HG03558 (cell line): Measurements from ENCODE around the gene PRM1.
"Not testable (repeated sequence)": the region's sequence is repeated elsewhere in the genome, so short reads cannot be mapped to it uniquely, and the experiment has no call there.

Experiments
- ATAC-seq: cut with Tn5 transposase; IDR thresholded peaks from one replicate; pipeline ENCODE4 v1.9.1; 2021; ENCODE audit warnings: moderate number of reproducible peaks; ENCODE audit not compliant: unreplicated experiment; ENCODE audit errors: extremely low read depth

The PRM1 gene

DNA sequence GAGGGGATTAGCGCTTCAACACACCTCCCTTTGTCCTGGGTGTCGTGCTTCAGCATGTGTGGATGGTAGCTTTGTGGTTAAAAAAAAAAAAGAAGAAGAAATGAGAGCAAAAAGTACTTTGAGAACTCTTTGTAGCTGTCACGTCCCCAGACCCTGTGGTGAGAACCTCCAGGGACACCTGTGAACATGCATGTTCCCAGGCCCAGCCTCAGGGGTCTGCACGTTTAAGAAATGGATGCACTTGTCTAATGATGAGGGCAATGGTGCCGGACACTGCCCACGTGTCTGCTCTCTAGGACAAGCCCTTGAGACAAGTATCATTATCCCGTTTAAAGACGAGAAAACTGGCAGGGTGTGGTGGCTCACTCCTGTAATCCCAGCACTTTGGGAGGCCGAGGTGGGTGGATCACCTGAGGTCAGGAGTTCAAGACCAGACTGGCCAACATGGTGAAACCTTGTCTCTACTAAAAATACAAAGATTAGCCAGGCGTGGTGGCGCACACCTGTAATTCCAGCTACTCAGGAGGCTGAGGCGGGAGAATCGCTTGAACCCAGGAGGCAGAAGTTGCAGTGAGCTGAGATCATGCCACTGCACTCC lies 17.9 kb upstream of the PRM1 start:
- ATAC-seq, result peak; percentile 43

GRCh38 chr16:11298143-11298900 lies 17.2 kb upstream of the PRM1 start:
- ATAC-seq, result no peak

GRCh38 chr16:11297492-11298142 lies 16.5 kb upstream of the PRM1 start:
- peak; percentile 48 for ATAC-seq

DNA sequence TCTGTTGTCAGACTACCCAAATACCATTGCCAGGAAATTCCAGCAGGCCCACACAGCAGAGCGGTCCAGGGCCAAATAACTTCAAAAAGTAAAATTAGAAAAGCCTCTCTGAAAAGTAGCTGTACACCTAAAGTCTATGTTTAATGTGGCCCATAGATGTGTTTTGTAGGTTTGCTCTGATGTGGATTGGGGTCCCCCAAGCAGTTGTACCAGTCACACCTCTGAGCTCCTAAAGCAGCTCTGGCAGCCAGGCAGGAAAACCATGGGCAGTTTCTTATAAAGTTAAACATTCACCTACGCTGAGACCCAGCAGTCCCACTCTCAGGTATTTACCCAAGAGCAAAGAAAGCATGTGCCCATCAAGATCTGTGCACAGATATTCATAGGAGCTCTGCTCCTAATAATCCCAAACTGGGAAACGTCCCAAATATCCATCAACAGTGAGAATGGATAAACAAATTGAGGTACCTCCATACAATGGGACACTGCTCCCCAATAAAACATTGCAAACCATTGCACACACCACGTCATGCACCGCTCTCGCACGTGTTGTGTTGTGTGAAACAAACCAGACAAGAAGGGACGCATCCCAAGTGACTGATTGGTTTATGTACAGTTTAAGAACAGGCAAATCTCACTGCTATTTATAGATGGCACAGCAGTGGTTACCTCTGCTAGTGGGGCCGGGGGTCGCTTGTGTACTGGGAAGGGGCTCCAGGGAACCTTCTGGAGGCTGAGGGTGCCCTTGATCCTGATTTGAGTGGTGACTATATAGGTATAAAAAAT lies 15.8 kb upstream of the PRM1 start:
- no peak for ATAC-seq

- no peak for ATAC-seq
Observed at GRCh38 chr16:11296351-11296705, 15.2 kb upstream of the PRM1 start.

DNA sequence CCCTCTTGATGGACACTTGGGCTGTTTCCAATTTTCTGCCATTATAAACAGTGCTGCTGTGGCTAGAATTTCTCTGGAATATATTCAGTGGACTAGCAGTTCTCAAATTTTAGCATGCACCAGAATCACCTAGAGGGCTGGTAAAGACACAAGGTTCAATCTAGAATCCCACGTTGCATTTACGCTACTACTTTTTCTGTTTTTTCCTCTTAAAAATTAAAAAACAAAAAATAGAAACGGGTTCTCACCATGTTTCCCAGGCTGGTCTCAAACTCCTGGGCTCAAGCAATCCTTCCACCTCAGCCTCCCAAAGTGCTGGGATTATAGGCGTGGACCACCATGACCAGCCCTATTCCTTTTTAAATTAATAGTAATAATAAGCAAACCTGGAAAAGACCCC lies 14.5 kb upstream of the PRM1 start:
- ATAC-seq, result no peak

DNA sequence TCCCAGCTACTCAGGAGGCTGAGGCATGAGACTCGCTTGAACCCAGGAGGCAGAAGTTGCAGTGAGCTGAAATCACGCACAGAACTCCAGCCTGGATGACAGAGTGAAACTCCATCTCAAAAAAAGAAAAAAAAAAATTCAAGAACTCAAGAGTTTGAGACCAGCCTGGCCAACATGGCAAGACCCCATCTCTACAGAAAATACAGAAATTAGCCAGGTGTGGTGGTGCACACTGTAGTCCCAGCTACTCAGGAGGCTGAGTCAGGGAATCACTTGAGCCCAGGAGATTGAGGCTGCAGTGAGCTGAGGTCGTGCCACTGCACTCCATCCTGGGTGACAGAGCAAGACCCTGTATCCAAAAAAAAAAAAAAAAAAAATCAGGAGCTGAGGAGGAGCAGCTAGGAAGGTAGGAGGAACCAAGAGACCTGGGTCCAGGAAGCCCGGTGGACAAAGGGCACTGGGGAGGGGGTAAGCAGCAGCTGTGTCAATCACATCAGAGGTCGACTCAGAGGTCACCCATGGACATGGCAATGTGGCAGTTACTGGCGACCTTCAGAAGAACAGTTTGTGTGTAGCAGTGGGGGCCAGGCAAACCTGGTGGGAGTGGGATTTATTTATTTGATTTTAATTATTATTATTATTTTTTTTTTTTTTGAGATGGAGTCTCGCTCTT lies 11.1 kb upstream of the PRM1 start:
- ATAC-seq, result no peak

GRCh38 chr16:11291091-11291703 lies 10.1 kb upstream of the PRM1 start:
- no peak for ATAC-seq

DNA sequence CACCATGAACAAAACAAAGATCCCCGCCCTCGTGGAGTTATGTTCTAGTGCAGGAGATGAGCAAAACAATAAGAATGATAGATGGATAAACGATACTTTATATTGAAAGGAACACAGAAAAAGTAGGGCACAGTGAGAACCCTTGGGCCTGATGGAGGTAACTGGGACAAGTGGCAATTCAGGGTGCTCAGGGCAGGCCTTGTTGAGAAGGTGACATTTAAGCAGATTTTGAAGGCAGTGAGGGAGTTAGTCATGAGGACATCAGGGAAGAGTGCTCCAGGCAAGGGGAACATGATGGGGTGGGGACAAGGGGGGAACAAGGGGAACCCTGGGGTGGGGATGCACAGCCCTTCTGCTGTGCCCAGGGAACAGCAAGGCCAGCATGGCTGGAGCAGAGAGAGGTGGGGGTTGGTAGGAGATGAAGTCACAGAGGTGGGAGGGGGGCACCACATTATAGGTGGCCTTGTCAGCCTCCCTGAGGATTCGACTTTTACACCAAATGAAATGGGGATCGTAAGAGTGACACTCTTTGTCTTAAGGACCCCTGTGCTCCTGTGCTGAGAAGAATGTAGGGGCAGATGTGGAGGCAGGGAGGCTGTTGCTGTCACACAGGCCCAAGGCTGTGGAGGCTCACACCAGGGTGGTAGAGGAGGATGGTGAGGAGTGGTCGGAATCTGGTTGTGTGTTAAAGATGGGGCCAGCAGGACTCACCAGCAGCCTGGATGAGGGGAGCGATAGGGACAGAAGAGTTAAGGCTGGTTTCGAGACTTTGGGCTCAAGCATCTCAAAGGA lies 9.2 kb upstream of the PRM1 start:
- ATAC-seq, result no peak

DNA sequence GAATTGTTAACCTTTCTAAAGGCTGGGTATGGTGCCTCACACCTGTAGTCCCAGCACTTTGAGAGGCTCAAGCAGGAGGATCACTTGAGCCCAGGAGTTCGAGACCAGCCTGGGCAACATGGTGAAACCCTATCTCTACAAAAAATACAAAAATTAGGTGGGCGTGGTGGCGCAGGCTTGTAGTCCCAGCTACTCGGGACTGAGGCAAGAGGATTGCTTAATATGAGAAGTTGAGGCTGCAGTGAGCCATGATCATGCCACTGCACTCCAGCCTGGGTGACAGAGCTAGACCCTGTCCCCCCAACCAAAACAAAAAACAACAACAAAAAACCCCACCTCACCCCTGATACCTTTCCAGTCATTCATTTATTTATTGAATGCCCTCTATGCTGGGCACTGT lies 8.6 kb upstream of the PRM1 start:
- ATAC-seq, result not testable (repeated sequence)

DNA sequence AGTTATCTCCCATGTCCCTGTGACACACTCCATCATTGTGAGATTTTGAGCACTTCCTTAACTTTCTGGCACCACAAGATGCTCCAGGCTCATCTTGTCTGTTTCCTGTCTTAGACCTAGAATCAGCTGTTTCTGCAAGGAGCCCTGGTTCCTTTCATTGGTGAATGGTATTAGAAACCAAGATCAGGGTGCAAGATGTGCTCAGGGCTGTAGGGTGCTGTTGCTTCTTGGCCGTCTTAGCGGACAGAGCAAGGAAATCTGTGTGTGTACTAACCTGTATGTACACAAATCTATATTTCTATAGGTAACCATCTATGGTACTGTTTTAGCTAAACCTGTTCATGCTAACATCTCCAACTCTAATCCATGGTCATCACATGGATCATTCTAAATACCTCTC lies 8.1 kb upstream of the PRM1 start:
- no peak for ATAC-seq

DNA sequence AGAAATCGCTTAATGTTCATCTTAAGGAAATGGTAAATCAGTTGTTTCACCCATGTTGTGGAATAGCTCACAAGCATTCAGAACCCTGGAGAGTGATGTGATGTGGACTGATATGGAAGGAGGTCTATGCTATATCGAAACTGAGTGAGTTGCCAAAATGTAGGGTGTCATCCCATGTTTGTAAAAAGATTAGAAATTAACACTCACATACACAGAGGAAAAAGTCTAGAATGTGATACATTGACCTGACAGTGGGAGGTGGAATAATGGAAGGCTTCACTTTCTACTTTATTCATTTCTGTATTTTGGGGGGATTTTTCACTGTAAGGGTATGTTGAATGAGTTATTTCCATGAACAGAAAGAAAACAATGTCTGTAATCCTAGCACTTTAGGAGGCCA lies 4.7 kb upstream of the PRM1 start:
- no peak for ATAC-seq

GRCh38 chr16:11283820-11284248 lies 2.7 kb upstream of the PRM1 start:
- ATAC-seq, result no peak

DNA sequence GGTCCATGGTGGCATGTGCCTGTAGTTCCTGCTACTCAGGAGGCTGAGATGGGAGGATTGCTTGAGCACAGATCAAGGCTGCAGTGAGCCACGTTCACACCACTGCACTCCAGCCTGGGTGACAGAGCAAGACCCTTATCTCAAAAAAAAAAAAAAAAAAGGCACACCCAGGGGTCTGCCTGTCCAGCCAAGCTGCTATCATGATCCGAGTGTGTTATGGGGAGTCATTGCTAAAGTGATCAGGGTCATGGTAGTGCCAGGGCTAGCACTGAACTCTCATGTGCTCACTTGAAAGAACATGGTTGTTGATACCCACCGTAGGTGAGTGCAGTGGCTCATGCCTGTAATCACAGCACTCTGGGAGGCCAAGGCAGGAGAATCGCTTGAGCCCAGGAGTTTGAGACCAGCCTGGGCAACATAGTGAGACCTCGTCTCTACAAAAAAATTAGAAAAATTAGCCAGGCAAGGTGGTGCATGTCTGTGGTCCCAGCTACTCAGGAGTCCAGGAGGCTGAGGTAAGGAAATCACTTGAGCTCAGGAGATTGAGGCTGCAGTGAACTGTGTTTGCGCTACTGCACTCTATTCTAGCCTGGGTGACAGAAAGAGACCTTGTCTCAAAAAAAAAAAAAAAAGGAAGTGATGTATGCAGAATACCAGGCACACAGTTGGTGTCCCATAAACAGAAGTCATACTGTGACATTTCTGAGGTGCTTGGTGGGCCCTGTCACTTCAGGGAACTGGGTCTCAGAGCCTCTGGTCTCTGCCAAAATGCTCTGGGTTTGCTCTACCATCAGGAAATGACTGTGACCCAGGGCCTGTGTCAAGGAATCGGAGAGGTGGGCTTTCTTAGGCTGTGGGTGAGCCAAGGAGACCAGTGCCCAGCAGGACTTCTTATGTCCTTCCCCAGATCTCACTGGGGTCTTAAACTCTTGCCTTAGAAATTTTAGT lies 2.2 kb downstream of the PRM1 start:
- no peak for ATAC-seq

DNA sequence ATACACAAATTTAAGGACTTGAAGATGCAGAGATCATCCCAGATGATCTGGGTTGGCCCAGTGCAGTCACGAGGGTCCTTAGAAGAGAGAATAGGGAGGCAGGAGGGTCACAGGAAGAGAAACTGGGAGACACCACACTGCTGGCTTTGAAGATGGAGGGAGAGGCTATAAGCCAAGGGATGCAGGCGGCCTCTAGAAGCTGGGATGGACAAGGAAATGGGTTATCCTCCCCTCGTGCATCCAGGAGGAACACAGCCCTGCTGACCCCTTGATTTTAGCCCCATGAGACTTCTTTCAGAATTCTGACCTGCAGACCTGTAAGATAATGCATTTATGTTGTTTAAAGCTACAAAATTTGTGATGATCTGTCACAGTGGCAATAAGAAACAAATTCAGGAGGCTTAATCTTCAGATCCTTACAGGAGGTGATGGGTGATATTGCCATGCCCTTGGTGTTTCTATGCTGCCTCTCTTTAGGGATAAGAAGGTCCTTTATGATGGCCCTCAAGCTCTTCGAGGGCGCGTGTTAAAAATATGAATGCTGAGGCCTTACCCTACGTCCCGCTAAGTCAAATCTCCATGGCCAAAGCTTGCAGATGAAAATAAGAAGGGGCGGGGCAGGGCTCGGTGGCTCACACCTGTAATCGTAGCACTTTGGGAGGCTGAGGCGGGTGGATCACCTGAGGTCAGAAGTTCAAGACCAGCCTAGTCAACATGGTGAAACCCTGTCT lies 3.4 kb downstream of the PRM1 start:
- no peak for ATAC-seq

DNA sequence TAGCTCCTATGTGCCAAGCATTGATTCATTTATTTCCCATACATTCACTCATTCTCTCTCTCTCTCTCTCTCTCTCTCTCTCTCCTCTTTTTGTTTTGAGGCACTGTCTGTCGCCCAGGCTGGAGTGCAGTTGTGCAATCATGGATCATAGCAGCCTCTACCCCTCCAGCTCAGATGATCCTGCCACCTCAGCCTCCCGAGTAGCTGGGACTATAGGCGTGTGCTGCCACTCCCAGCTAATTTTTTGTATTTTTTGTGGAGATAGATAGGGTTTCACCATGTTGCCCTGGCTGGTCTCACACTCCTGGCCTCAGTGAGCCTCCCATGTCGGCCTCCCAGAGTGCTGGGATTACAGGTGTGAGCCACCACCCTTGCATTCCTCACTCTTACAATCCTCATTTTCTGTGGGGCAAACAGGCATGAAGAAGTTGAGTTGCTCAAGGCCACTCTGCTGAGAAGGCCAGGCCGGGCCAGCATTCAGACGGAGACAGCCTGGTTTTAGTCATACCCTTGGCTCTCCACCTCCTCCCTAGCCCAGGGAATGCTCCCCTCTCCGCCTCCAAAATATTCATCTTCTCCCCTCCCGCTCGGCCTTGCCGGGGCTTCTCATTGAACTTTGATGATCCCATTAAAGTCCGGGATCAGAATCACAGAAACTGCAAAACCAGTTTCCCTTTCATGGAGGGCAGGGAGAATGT lies 4.1 kb downstream of the PRM1 start:
- ATAC-seq, result no peak
